Subcutaneous abdominal adipose tissue (tissue), 5 donors: Measurements from ENCODE around the gene CASP5.
"Not testable (repeated sequence)": the region's sequence is repeated elsewhere in the genome, so short reads cannot be mapped to it uniquely, and the experiment has no call there.

Experiments used
- H3K27ac ChIP-seq: one replicate; pipeline ENCODE4 v1.7.0; 2013; ENCODE audit warnings: low read depth, mild to moderate bottlenecking, inconsistent platforms, low read length, moderate library complexity
- H3K27me3 ChIP-seq, 5 donors: one replicate each; pipeline ENCODE4 v1.7.0; 2013; ENCODE audit warnings: low read length in 5 of 5, inconsistent platforms in 1 of 5; ENCODE audit not compliant: control insufficient read depth in 5 of 5, insufficient read depth in 4 of 5
- H3K36me3 ChIP-seq, 5 donors: one replicate each; pipeline ENCODE4 v1.7.0; 2013; ENCODE audit warnings: low read length in 5 of 5; ENCODE audit not compliant: control insufficient read depth in 5 of 5, insufficient read depth in 5 of 5
- H3K4me1 ChIP-seq, 5 donors: one replicate each; pipeline ENCODE4 v1.7.0; 2013; ENCODE audit warnings: low read length in 5 of 5, mild to moderate bottlenecking in 3 of 5, moderate library complexity in 1 of 5; ENCODE audit not compliant: control insufficient read depth in 5 of 5, insufficient read depth in 5 of 5
- H3K4me3 ChIP-seq, 5 donors: one replicate each; pipeline ENCODE4 v1.7.0; 2013; ENCODE audit warnings: low read length in 5 of 5, low read depth in 1 of 5
- H3K9ac ChIP-seq, 5 donors: one replicate each; pipeline ENCODE4 v1.7.0; 2013; ENCODE audit warnings: low read length in 5 of 5, mild to moderate bottlenecking in 4 of 5, moderate library complexity in 3 of 5
- H3K9me3 ChIP-seq, 5 donors: one replicate each; pipeline ENCODE4 v1.7.0; 2013; ENCODE audit warnings: low read length in 5 of 5; ENCODE audit not compliant: control insufficient read depth in 5 of 5
- donor health status: healthy.
- donor health status: healthy.
- donor health status: healthy.
- donor health status: healthy.
- donor health status: healthy.

The CASP5 gene

DNA sequence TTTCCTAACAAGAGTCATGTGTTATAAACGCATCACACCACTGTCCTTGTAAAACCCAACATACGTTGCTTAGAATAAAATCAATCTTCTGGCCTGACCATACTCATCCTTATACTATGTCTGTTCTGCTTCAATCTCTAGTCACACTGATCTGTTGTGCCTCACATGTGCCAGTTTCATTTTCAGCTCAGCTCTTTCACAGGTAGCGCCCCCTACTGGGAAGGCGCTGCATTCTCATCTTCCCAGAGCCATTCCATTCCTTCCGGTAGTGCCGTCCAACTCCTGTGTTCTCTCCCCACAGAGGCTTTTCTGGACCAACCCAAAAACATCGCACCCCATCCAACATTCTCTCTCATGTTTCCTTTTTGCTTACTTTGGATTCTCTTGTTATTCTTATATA is 22.2 kb downstream of the CASP5 start:
- Histone ChIP-seq H3K27ac (no peak overlapping the region), H3K4me1 (peaks cover 0 to 4% (median 0%) of the 10 kb centered on the region in 5 donors), H3K9ac (no peak overlapping the region), H3K9me3 (no peaks in the 10 kb centered on the region), H3K4me3 (no peak overlapping the region), H3K36me3 (no peaks in the 10 kb centered on the region), H3K27me3 (no peaks in the 10 kb centered on the region)

DNA sequence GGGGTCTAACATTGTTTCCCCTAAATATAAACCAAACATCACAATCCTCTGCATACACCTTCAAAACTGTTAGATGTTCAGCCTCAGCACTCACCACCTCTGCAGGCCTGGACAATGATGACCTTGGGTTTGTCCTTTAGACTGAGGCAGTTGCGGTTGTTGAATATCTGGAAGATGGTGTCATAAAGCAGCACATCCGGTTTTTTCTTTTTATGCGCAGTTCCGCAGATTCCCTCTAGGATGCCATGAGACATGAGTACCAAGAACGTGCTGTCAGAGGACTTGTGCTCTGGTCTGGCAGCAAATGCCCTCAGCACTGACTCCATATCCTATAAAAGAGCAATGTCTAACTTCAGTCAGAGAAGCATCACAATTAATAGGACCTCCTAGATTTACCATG is 22.8 kb downstream of the CASP5 start:
- H3K4me3 ChIP-seq: no peak overlapping the region
- H3K27me3 ChIP-seq: no peaks in the 10 kb centered on the region

DNA sequence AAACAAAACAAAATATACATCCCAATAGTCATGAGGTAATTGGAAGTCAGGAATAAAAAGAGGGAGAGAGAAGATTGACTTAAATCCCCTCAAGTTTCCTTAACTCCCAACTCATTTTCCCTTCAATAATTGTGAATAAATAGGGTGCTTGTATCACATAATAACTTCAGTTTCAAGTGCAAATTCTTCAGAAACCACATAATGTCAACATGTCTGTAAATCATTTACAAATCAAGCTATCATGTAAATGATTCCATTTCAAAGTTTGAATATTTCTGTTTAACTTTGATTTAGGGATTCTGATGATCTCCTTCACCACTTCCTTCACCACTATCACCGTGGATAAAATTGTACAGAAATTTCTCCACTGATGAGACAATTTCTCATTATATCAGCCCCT is 23.2 kb downstream of the CASP5 start:
- Histone ChIP-seq H3K27me3 (no peaks in the 10 kb centered on the region), H3K9me3 (no peaks in the 10 kb centered on the region), H3K36me3 (no peaks in the 10 kb centered on the region), H3K4me3 (no peak overlapping the region), H3K4me1 (peaks cover 0 to 4% (median 0%) of the 10 kb centered on the region in 5 donors), H3K9ac (no peak overlapping the region), H3K27ac (no peak overlapping the region)

More for the DNA sequence above, 22.8 kb downstream of the CASP5 start:
- Histone ChIP-seq H3K27ac (no peak overlapping the region), H3K9ac (no peak overlapping the region), H3K4me1 (peaks cover 0 to 4% (median 0%) of the 10 kb centered on the region in 5 donors), H3K9me3 (no peaks in the 10 kb centered on the region), H3K36me3 (no peaks in the 10 kb centered on the region)

DNA sequence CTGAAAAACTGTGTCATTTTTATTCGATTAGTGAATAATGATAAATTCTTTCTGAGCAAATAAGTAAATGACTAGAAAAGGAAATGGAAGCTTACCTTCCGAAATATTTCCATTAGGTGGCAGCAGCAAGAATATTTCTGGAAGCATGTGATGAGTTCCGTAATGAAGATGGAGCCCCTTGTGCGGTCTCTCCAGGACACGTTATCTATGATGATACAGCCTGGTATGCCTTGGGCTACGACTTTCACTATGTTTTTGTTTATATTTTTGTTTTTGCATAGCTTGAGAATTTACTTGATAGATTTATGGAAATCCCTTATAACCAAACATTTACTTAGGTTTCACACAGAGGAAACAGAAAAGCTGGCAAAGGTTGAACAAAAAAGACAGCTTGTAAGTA is 25.7 kb downstream of the CASP5 start:
- Histone ChIP-seq H3K36me3 (no peaks in the 10 kb centered on the region), H3K4me3 (no peak overlapping the region)

DNA sequence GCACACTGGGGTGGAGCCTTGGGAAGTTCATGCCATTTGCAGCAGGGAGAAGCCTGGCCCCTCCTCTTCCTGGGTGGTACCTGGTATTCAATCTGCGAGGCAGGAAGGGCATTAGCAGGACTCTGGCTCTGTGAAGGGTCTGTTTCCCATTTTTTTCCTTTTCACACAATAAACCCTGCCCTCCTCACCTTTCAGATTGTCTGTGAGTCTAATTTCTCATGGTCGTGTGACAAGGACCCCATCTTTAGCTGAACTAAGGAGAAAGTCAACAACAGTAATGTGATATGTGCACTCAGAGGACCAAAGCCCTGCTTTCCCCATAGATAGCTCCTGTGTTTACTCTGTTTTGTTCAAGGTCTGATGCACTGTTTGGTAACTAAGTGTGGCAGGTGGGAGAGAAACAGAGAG is 28.0 kb downstream of the CASP5 start:
- no peaks in the 10 kb centered on the region for H3K9me3 ChIP-seq

More for the DNA sequence above, 25.7 kb downstream of the CASP5 start:
- H3K27me3 ChIP-seq: no peaks in the 10 kb centered on the region
- H3K27ac ChIP-seq: no peak overlapping the region
- no peak overlapping the region for H3K9ac ChIP-seq
- no peaks in the 10 kb centered on the region for H3K9me3 ChIP-seq
- H3K4me1 ChIP-seq: peaks cover 0 to 5% (median 0%) of the 10 kb centered on the region in 5 donors

DNA sequence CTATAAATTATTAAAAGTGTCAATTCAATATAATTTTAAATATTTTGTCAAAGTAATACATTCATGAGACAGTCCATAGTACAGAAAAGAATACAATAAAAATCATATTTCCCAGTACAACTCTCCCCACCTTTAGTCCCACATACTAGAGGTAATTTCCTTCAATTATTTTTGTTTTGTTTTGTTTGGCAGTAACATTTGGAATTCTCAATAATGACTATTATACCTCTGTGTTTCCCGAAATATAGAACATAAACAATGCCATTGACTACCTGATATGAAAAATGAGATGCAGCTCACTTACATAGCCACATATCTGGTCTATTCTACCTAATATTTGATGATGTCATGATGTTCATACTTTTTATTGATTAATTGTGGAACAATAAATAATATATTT is 30.2 kb downstream of the CASP5 start:
- Histone ChIP-seq H3K9ac (no peak overlapping the region), H3K4me3 (no peak overlapping the region), H3K27ac (no peak overlapping the region), H3K27me3 (no peaks in the 10 kb centered on the region), H3K36me3 (no peaks in the 10 kb centered on the region), H3K9me3 (peaks cover 0 to 4% (median 3%) of the 10 kb centered on the region in 5 donors), H3K4me1 (peaks cover 0 to 6% (median 0%) of the 10 kb centered on the region in 5 donors)

More for the DNA sequence above, 28.0 kb downstream of the CASP5 start:
- H3K27me3 ChIP-seq: no peaks in the 10 kb centered on the region
- no peak overlapping the region for H3K9ac ChIP-seq
- H3K36me3 ChIP-seq: no peaks in the 10 kb centered on the region
- H3K27ac ChIP-seq: no peak overlapping the region
- no peak overlapping the region for H3K4me3 ChIP-seq
- peaks cover 0 to 6% (median 0%) of the 10 kb centered on the region in 5 donors for H3K4me1 ChIP-seq

DNA sequence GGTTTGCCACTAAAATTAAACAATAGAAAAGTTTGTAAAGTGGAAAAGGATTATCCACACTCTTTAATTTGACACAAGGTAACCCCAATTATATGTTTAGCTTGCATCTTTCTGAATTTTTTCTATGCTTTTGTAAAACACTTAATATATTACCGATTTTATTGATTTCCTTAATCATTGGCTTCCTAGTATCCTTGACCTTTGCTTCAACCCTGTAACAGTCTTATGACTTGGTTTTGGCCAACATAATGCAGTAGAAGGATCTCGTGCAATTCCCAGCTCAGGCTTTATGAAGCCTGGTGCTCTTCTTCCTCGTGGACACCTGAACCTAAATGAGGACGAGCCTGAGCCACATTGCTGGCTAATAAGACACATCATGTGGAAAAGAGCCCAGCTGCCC is 31.0 kb downstream of the CASP5 start:
- H3K9me3 ChIP-seq: peaks cover 0 to 4% (median 3%) of the 10 kb centered on the region in 5 donors
- H3K36me3 ChIP-seq: no peaks in the 10 kb centered on the region
- H3K27me3 ChIP-seq: no peaks in the 10 kb centered on the region
- no peak overlapping the region for H3K9ac ChIP-seq
- no peak overlapping the region for H3K4me3 ChIP-seq
- no peak overlapping the region for H3K27ac ChIP-seq
- peaks cover 0 to 6% (median 0%) of the 10 kb centered on the region in 5 donors for H3K4me1 ChIP-seq

DNA sequence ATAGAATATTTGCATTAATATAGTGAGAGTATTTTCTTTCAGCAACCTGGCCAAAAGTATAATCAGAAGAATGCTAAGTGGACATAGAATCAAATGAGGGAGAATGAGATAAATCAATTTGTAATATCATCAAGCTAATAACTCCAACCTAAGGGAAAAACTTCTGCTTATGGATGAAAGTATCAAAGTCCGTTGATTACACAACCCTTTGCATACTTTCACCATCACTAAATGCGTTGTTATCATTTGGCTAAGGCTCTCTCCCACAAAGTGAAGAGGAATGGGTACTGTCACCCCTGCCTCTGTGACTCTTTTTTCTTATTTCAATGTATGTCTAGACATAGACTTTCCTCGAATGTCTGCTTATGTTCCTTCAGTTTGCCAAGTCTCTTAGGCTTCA is 38.2 kb downstream of the CASP5 start:
- Histone ChIP-seq H3K27ac (no peak overlapping the region), H3K27me3 (no peaks in the 10 kb centered on the region), H3K36me3 (no peaks in the 10 kb centered on the region), H3K4me1 (no peaks in the 10 kb centered on the region), H3K4me3 (no peak overlapping the region), H3K9ac (no peak overlapping the region), H3K9me3 (peaks cover 0 to 7% (median 3%) of the 10 kb centered on the region in 5 donors)

DNA sequence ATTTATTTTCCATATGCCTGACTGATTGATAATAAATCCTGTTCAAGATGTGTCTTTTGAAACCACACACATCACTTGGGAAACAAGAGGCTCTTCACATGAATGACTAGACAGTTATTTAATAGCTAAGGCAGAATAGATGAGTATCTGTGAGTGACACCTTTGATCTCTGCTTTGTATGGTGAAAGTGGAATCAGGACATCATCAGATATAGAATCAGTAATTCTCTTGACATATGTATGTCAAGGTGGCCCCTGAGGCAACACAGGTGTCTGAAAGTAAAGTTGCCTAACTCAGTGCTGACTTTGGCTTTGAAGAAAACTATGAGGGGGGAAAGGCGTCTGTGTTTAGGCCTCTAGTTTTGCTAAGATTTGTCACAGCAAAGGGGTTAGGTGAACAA is 43.1 kb downstream of the CASP5 start:
- Histone ChIP-seq H3K4me1 (no peaks in the 10 kb centered on the region), H3K9me3 (peaks cover 0 to 2% (median 0%) of the 10 kb centered on the region in 5 donors), H3K27me3 (no peaks in the 10 kb centered on the region), H3K36me3 (no peaks in the 10 kb centered on the region), H3K4me3 (no peak overlapping the region), H3K9ac (no peak overlapping the region), H3K27ac (no peak overlapping the region)

DNA sequence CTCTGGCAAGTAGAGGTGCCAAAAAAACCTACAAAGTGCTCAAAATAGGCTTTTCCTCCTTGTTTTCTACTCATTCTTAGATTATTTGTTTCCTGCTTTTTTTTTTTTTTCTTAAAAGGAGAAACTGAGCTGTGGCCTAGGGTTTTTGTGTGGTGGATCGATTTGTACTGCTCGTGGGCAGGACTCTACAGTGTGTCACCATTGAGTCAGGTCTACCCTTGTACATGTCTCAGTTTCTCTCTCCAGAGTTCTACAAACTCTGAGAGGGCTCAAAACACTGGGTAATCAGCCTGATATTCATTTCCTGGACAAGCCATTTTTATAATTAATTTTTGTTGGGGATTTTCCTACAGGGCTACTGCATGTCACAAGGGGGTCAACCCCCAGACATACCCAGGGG is 49.4 kb downstream of the CASP5 start:
- H3K27ac ChIP-seq: no peak overlapping the region
- H3K4me1 ChIP-seq: peaks cover 0 to 10% (median 8%) of the 10 kb centered on the region in 5 donors
- H3K9me3 ChIP-seq: peaks cover 0 to 12% (median 2%) of the 10 kb centered on the region in 5 donors
- H3K27me3 ChIP-seq: no peaks in the 10 kb centered on the region
- no peaks in the 10 kb centered on the region for H3K36me3 ChIP-seq
- H3K9ac ChIP-seq: no peak overlapping the region
- no peak overlapping the region for H3K4me3 ChIP-seq

DNA sequence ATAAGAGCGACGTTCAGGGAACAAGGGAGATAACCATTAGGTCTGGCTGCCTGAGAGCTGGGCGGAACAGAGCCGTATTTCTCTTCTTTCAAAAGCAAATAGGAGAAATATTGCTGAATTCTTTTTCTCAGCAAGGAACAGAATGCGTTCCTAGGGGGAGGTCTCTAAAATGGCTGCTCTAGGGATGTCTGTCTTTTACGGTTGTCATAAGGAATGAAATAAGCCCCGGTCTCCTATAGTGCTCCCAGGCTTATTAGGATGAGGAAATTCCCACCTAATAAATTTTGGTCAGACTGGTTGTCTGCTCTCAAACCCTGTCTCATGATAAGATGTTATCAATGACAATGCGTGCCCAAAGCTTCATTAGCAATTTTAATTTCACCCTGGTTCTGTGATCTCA is 50.0 kb downstream of the CASP5 start:
- not testable (repeated sequence) for H3K4me3 ChIP-seq, H3K27ac ChIP-seq, H3K36me3 ChIP-seq, H3K9ac ChIP-seq, H3K4me1 ChIP-seq, H3K27me3 ChIP-seq
- H3K9me3 ChIP-seq: peaks cover 0 to 12% (median 2%) of the 10 kb centered on the region in 5 donors
